HepG2 (cell line): Measurements from ENCODE around the gene NACC2. TPM values are rescaled to one million over a fixed set of nuclear protein-coding genes. Genes with fewer than 3 reads are reported as not detected.

Experiments
- BORCS8-MEF2B ChIP-seq: sonication (generic); formaldehyde crosslinking; IDR thresholded peaks from 2 replicates; pipeline ENCODE4 v1.8.0; 2022; ENCODE audit warnings: mild to moderate bottlenecking, missing genetic modification reagents
- CENPX ChIP-seq: sonication (generic); formaldehyde crosslinking; IDR thresholded peaks from 2 replicates; pipeline ENCODE4 v1.9.0; 2021; ENCODE audit warnings: mild to moderate bottlenecking, missing genetic modification reagents, moderate library complexity
- FOXK2 ChIP-seq: fragments of 450-650 bp; IDR thresholded peaks from 2 replicates; pipeline ENCODE4 v1.6.1; 2016
- HMG20B ChIP-seq: conservative IDR thresholded peaks from 2 replicates; pipeline ENCODE4 v1.6.1; 2016; ENCODE audit warnings: missing genetic modification reagents, missing compliant biosample characterization
- HNF4G ChIP-seq, 2 experiments: sonication (generic) in 1 of 2; formaldehyde crosslinking in 1 of 2; IDR thresholded peaks; 2 replicates each; pipeline versions ENCODE4 v1.4.0 to v1.6.1; 2011 to 2020; ENCODE audit warnings: borderline replicate concordance in 2 of 2, low read depth in 2 of 2, mild to moderate bottlenecking in 2 of 2, low read length in 1 of 2, missing genetic modification reagents in 1 of 2, moderate library complexity in 1 of 2
- KLF12 ChIP-seq: sonication (generic); formaldehyde crosslinking; IDR thresholded peaks from 2 replicates; pipeline ENCODE4 v1.4.0; 2020; ENCODE audit warnings: missing genetic modification reagents, borderline replicate concordance
- MIXL1 ChIP-seq: IDR thresholded peaks from 2 replicates; pipeline ENCODE4 v1.6.1; 2016
- PCBP2 ChIP-seq: fragments of 200-400 bp; formaldehyde crosslinking; optimal IDR thresholded peaks from 2 replicates; pipeline ENCODE3; 2018; ENCODE audit warnings: low read length, low read depth; ENCODE audit not compliant: poor library complexity, severe bottlenecking
- PHF8 ChIP-seq: sonication (generic); formaldehyde crosslinking; IDR thresholded peaks from 2 replicates; pipeline ENCODE4 v1.5.0; 2020; ENCODE audit warnings: missing genetic modification reagents
- SMYD3 ChIP-seq: sonication (generic); formaldehyde crosslinking; IDR thresholded peaks from 2 replicates; pipeline ENCODE4 v1.8.1; 2023; ENCODE audit warnings: mild to moderate bottlenecking, missing genetic modification reagents
- TAF1 ChIP-seq: sonication (generic); formaldehyde crosslinking; IDR thresholded peaks from 2 replicates; pipeline ENCODE4 v1.4.0; 2020; ENCODE audit warnings: missing genetic modification reagents
- ZFP36L1 ChIP-seq: sonication (generic); formaldehyde crosslinking; IDR thresholded peaks from 2 replicates; pipeline ENCODE4 v1.8.0; 2022; ENCODE audit warnings: mild to moderate bottlenecking, missing genetic modification reagents, moderate library complexity
- ZFP90 ChIP-seq: sonication (generic); formaldehyde crosslinking; IDR thresholded peaks from 2 replicates; pipeline ENCODE4 v1.8.0; 2022; ENCODE audit warnings: missing genetic modification reagents, mild to moderate bottlenecking, inconsistent platforms, borderline replicate concordance
- ZNF484 ChIP-seq: sonication (generic); formaldehyde crosslinking; IDR thresholded peaks from 2 replicates; pipeline ENCODE4 v1.5.1; 2020; ENCODE audit warnings: mild to moderate bottlenecking, low read depth, missing genetic modification reagents, borderline replicate concordance
- ZNF703 ChIP-seq: sonication (generic); formaldehyde crosslinking; IDR thresholded peaks from 2 replicates; pipeline ENCODE4 v1.5.1; 2020; ENCODE audit warnings: missing genetic modification reagents, mild to moderate bottlenecking, moderate library complexity, borderline replicate concordance
- ZNF720 ChIP-seq: sonication (generic); formaldehyde crosslinking; IDR thresholded peaks from 2 replicates; pipeline ENCODE4 v1.4.0; 2020; ENCODE audit warnings: missing genetic modification reagents
- ZNF781 ChIP-seq: sonication (generic); formaldehyde crosslinking; IDR thresholded peaks from 2 replicates; pipeline ENCODE4 v1.5.1; 2020; ENCODE audit warnings: borderline replicate concordance, mild to moderate bottlenecking, missing genetic modification reagents; ENCODE audit errors: not compliant biosample characterization
- ZSCAN22 ChIP-seq: sonication (generic); formaldehyde crosslinking; IDR thresholded peaks from 2 replicates; pipeline ENCODE4 v1.4.0; 2020; ENCODE audit warnings: mild to moderate bottlenecking, missing genetic modification reagents
- ZSCAN29 ChIP-seq: sonication (generic); formaldehyde crosslinking; conservative IDR thresholded peaks from 2 replicates; pipeline ENCODE4 v1.4.0; 2020; ENCODE audit warnings: mild to moderate bottlenecking, missing genetic modification reagents
- polyA plus RNA-seq, 8 experiments: library from polyadenylated mRNA; depleted of rRNA in 3 of 8; stranded (reverse) in 7 of 8; unstranded in 1 of 8; fragments of >200 nt; fragmentation: Illumina TruSeq in 4 of 8; extraction: Trizol in 4 of 8; gene quantifications; 2 replicates each; pipeline versions ENCODE4 v1.2.1 to v1.2.3, GENCODE V29; 2011 to 2016; ENCODE audit warnings: low read depth in 4 of 8, missing spikeins in 1 of 8, mixed read lengths in 1 of 8; ENCODE audit not compliant: insufficient read depth in 1 of 8
- total RNA-seq, 5 experiments: library from RNA; depleted of rRNA; stranded (reverse); fragments of >200 nt; fragmentation: Illumina TruSeq; extraction: Trizol; gene quantifications; 2 replicates each; pipeline ENCODE4 v1.2.3, GENCODE V29; 2016; ENCODE audit warnings: low read depth in 1 of 5
- TF ChIP-seq, protein P1 (sequence below): sonication (generic); formaldehyde crosslinking; IDR thresholded peaks from 2 replicates; pipeline ENCODE4 v1.5.1; 2020; ENCODE audit warnings: missing genetic modification reagents, mild to moderate bottlenecking, borderline replicate concordance
- TF ChIP-seq, protein P2 (sequence below): sonication (generic); formaldehyde crosslinking; IDR thresholded peaks from 2 replicates; pipeline ENCODE4 v1.8.0; 2022; ENCODE audit warnings: missing genetic modification reagents, mild to moderate bottlenecking, moderate library complexity, borderline replicate concordance
- TF ChIP-seq, protein P3 (sequence below), 2 experiments: sonication (generic) in 1 of 2; formaldehyde crosslinking in 1 of 2; IDR thresholded peaks; 2 replicates each; pipeline versions ENCODE4 v1.4.0 to v1.6.1; 2018 to 2020; ENCODE audit warnings: missing genetic modification reagents in 2 of 2, borderline replicate concordance in 1 of 2, low read depth in 1 of 2, mild to moderate bottlenecking in 1 of 2, missing biosample characterization in 1 of 2
- TF ChIP-seq, protein P4 (sequence below): sonication (generic); formaldehyde crosslinking; IDR thresholded peaks from 2 replicates; pipeline ENCODE4 v1.4.0; 2020; ENCODE audit warnings: mild to moderate bottlenecking, missing genetic modification reagents

The NACC2 gene
- total and polyA plus RNA-seq, 2 of the 13 experiments (the other 11 are each of a cell fraction or from before 2014, with no cell fraction given), result 5.9 to 12.3 TPM

DNA sequence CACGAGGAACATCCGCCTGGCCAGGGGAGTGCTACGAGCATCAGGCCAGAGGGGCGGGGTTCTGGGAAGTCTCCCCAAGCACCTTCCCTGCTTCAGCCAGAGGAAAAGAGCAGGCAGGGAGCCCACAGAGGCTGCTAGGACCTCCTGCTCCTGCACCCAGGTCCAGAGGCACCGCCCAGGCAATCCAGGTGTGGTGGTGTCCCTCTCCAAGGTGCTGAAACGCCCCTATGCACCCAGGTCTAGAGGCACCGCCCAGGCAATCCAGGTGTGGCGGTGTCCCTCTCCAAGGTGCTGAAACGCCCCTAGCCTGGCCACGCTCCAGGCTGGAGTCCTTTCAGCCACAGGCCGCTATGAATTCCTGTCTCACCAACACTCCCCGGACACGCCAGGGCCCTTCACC, 123.2 kb downstream of the NACC2 start (continued):
- TF ChIP-seq, protein P1, sequence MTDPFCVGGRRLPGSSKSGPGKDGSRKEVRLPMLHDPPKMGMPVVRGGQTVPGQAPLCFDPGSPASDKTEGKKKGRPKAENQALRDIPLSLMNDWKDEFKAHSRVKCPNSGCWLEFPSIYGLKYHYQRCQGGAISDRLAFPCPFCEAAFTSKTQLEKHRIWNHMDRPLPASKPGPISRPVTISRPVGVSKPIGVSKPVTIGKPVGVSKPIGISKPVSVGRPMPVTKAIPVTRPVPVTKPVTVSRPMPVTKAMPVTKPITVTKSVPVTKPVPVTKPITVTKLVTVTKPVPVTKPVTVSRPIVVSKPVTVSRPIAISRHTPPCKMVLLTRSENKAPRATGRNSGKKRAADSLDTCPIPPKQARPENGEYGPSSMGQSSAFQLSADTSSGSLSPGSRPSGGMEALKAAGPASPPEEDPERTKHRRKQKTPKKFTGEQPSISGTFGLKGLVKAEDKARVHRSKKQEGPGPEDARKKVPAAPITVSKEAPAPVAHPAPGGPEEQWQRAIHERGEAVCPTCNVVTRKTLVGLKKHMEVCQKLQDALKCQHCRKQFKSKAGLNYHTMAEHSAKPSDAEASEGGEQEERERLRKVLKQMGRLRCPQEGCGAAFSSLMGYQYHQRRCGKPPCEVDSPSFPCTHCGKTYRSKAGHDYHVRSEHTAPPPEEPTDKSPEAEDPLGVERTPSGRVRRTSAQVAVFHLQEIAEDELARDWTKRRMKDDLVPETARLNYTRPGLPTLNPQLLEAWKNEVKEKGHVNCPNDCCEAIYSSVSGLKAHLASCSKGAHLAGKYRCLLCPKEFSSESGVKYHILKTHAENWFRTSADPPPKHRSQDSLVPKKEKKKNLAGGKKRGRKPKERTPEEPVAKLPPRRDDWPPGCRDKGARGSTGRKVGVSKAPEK (CRISPR knock-in tag), result no peak
- TF ChIP-seq ZFP90 (CRISPR knock-in tag) (peak; percentile 99), TAF1 (CRISPR knock-in tag) (peak; percentile 60), ZNF484 (CRISPR knock-in tag) (peak; percentile 90; the same call in 1 of the 2 replicates), ZNF781 (CRISPR knock-in tag) (peak; percentile 100), ZFP36L1 (CRISPR knock-in tag) (peak; percentile 99), CENPX (no peak), ZSCAN29 (CRISPR knock-in tag) (0 out of 2 replicates have a peak, but pooled peaks have one; percentile 80), ZNF703 (peak; percentile 72; the same call in 1 of the 2 replicates), ZSCAN22 (CRISPR knock-in tag) (peak; percentile 86), PHF8 (peak; percentile 56), ZNF720 (CRISPR knock-in tag) (peak; percentile 98), KLF12 (CRISPR knock-in tag) (peak; percentile 100), SMYD3 (peak; percentile 99), HNF4G (IDR thresholded peaks at IDR 0.05; ENCODE audit: borderline replicate concordance, low read depth, low read length) (no peak), HNF4G (CRISPR knock-in tag; IDR thresholded peaks at IDR 0.05; ENCODE audit: borderline replicate concordance, low read depth) (peak; percentile 86), BORCS8-MEF2B (CRISPR knock-in tag) (peak; percentile 100), MIXL1 (CRISPR knock-in tag) (peak; percentile 88), HMG20B (CRISPR knock-in tag) (peak; percentile 93), FOXK2 (no peak), PCBP2 (no peak)
- TF ChIP-seq, protein P2, sequence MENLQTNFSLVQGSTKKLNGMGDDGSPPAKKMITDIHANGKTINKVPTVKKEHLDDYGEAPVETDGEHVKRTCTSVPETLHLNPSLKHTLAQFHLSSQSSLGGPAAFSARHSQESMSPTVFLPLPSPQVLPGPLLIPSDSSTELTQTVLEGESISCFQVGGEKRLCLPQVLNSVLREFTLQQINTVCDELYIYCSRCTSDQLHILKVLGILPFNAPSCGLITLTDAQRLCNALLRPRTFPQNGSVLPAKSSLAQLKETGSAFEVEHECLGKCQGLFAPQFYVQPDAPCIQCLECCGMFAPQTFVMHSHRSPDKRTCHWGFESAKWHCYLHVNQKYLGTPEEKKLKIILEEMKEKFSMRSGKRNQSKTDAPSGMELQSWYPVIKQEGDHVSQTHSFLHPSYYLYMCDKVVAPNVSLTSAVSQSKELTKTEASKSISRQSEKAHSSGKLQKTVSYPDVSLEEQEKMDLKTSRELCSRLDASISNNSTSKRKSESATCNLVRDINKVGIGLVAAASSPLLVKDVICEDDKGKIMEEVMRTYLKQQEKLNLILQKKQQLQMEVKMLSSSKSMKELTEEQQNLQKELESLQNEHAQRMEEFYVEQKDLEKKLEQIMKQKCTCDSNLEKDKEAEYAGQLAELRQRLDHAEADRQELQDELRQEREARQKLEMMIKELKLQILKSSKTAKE (CRISPR knock-in tag), result peak; percentile 81
- TF ChIP-seq, protein P3, sequence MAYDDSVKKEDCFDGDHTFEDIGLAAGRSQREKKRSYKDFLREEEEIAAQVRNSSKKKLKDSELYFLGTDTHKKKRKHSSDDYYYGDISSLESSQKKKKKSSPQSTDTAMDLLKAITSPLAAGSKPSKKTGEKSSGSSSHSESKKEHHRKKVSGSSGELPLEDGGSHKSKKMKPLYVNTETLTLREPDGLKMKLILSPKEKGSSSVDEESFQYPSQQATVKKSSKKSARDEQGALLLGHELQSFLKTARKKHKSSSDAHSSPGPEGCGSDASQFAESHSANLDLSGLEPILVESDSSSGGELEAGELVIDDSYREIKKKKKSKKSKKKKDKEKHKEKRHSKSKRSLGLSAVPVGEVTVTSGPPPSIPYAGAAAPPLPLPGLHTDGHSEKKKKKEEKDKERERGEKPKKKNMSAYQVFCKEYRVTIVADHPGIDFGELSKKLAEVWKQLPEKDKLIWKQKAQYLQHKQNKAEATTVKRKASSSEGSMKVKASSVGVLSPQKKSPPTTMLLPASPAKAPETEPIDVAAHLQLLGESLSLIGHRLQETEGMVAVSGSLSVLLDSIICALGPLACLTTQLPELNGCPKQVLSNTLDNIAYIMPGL (CRISPR knock-in tag; IDR thresholded peaks at IDR 0.05; ENCODE audit: borderline replicate concordance in 1 of 2, low read depth in 1 of 2), result peak; percentile 35 to 92; a peak in 2 of 4 replicates
- TF ChIP-seq, protein P4, sequence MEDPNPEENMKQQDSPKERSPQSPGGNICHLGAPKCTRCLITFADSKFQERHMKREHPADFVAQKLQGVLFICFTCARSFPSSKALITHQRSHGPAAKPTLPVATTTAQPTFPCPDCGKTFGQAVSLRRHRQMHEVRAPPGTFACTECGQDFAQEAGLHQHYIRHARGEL (CRISPR knock-in tag), result no peak; the same call in 1 of the 2 replicates
